GM18505 (cell line): ENCODE data around the gene RER1.

Experiments used
- ATAC-seq: cut with Tn5 transposase; IDR thresholded peaks from one replicate; pipeline ENCODE4 v1.9.1; 2021; ENCODE audit not compliant: unreplicated experiment
- POLR2A ChIP-seq: IDR thresholded peaks from 4 replicates; pipeline ENCODE4 v1.6.1; 2011; ENCODE audit warnings: borderline replicate concordance; ENCODE audit not compliant: insufficient read depth, insufficient read length; ENCODE audit errors: extremely low read depth

The RER1 gene

DNA sequence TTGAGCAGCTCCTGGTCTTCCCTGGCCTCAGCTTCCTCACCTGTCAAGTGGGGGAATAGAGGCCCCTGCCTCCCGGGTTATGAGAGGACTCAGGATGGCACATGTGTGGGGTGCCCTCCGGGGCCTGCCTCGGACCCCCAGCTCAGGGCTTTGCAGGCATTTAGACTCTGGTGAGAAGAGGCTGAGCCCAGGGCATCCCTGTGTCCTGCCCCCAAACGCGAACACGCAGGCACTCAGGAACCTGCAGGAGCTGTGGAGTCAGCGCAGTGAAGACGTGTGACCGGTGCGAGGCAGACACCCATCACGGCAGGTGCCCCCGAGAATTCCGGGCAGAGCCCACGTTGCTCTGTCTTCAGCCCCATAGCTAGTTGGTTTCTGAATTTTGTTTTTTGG is 26.2 kb downstream of the RER1 start:
- no peak for ATAC-seq
- no peak for TF ChIP-seq POLR2A

DNA sequence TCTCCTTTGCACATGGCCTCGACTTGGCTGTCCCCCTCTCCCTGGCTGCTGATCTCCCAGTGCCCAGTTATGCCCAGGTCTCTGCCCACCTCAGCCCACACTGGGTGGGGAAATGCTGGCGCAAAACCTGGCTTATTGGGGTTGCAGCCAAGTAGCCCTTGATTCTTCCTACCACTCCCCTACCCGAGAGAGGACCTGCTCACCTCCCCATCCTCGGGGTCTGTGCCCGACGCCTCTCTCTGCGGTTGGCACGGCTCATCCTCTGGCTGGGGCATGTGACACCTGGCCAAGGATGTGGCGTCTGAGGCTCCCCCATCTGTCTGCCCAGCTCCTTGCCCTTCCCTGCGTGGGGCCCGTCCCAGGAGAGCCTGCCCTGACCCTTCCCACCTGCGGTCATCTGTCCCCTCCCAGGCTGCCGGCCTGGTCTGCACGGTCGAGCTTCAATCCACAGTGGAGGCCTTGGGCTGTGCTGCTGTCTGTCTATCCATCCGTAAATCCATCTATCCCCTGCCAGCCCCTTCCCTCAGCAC is 27.2 kb downstream of the RER1 start:
- ATAC-seq, result no peak

DNA sequence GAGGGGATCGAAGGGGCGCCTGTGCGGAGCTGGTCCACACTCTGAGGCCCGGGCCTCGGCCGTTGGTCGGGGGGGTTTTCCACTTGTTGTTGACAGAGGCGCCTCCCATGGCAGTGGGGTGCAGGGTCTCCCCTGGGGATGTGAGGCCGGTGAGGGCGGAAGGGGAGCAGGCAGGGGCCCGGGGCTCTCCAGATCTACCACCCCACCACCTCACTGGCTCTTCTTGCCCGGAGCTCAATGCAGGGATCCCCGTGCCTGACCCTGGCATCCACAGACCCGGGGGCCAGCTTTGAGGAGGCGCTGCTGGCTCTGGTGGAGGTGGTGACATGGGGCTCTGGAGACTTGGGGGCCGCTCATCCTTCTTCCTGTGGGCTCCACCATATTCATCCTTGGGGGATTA is 27.8 kb downstream of the RER1 start:
- ATAC-seq, result no peak

More for the DNA sequence above, 27.2 kb downstream of the RER1 start:
- TF ChIP-seq POLR2A, result no peak

DNA sequence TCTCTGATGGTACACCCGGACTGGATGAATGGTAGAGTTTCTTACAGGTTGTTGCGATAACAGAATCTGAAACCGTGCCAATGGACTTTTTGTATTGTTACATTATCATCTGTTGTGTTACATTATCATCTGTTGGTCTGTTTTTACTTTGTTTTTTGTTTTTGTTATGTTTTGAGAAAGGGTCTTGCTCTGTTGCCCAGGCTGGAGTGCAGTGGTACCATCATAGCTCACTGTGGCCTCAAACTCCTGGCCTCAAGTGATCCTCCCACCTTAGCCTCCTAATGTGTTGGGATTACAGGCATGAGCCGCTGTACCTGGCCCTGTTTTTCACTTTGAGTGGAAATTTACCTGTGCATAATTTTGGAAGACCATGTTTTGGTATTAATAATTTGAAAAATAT is 30.9 kb downstream of the RER1 start:
- no peak for ATAC-seq
- TF ChIP-seq POLR2A, result no peak

More for the DNA sequence above, 27.8 kb downstream of the RER1 start:
- TF ChIP-seq POLR2A, result no peak

DNA sequence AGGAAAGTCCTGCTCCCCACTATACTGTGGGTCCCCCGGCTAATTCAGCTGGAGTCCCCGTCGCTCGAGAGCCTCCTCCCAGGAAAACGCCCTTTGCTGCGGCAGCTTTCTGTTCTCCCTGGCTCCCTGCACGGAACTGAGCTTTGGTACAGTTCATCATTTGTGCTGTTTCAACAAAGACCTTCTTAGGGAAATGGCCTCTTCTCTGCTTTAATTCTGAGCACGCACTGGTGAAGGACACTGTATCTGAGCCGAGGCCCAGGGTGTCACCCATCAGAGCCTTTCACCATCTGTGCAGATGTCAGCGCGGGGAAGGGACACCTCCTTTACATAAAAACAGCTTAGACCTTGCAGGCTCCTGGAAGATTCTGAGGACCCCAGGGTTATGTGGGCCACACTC is 34.3 kb downstream of the RER1 start:
- no peak for ATAC-seq
- no peak for TF ChIP-seq POLR2A

DNA sequence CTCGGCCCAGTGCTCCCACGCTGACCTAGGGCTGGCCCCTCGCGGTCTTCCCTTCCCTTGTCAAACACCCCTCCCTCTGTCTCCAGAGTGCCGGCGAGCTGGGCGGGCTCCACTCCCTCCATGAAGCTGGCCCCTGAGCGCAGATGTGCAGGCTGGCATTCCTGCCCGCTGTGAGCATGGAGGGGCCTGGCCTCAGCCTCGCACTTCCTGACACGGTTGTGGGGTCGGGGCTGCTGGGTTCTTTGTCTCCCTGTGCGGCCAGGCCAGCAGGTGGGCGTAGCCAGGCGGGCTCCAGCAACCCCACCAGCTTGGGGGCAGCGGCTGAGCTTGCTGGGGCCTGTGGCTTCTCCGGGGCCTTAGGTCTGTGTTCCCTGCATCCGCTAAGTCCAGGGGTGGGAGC is 34.9 kb downstream of the RER1 start:
- TF ChIP-seq POLR2A, result no peak
- ATAC-seq, result no peak

DNA sequence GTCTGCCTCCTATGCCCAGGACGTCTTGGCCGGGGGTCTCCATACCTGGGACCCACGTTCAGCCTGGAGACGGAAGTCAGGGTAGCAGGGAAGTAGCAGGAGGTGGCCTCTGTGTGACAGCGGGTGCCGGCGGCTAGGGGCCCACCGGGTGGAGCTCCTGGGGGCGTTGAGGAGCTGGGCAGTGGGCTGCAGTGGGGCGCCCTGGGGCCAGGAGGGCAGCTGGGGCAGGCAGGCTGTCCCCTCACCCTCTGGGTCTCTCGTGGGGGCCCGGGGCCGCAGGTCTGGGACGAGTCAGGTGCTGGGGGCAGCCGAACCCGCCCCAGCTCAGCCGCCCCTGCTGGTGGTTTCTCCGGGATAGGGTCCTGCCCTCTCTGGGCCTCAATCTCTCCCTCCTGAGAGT is 35.4 kb downstream of the RER1 start:
- no peak for ATAC-seq

DNA sequence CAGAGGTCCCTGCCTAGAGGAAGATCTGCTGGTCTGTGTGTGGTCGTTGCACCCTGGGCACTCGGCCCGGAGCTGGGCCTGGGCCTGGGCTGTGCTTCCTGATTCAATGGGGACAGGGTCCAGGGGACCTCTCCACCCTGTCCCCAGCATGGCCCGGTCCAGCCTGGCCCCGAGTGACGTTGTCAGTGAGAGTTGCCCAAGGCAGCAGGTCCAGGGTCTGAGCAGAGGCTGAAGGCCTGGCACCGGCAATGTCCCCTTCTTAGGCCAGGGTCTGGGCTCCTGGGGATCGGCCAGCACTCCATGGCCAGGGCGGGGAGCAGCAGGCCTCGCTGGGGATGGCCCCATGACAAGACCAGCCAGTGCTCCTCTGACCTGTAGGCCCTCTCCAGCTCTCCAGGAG is 36.3 kb downstream of the RER1 start:
- TF ChIP-seq POLR2A, result no peak
- no peak for ATAC-seq

More for the DNA sequence above, 35.4 kb downstream of the RER1 start:
- TF ChIP-seq POLR2A, result no peak

DNA sequence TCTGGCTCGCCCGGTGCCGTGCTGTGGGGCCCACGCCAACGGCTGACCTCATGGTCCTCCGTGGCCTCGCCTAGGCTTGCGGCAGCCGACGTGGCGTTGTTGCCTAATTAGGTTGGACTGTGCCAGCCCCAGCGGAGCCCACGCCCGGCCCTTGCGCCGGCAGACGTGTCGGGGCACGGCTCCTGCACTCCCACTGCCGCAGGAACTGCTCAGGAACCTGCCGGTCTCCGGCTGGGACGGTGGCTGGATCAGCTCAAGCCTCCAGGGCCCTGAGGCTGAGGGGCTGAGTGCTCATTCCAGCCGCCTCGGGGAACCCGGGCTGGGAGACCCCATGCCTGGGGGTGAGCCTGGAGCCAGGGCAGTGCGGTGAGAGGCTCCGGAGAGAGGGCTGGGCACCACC is 36.8 kb downstream of the RER1 start:
- TF ChIP-seq POLR2A, result no peak
- no peak for ATAC-seq

DNA sequence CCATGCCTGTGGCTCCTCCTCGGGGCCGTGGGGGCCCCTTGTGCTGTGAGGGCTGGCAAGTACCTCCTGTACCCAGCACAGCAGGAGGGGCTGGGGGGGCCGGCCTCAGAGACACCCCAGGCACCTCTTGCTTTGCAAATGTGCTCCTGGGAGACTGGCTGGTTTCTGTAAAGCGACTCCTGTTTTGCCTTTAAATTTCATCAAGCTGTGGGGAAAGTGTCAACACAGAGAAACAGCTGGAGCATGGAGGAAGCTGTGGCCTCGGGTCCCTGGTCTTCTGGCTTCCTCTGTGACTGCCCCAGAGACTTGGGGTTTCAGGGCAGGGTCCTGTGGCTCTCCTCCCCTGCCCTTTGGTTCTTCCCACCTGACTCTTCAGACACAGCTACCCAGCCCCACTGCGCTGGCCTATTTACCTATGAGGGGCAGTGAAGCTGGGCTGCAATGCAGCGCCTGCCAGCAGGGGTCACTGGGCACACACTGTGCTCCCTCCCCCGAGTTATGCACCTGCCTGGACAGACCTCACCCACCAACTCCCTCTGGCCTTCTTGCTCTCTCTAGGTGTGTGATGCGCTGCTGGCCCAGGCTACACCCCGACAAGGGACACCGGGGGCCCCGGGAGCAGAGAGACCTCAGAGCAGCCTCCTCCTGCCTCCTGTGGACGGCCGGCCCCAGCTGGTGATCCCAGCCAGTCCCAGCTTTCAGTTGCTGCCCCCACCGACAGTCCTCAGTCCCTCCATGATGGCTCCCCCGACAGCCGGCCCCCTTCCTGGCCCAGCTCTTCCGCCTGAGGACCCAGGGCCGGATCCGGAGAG is 38.3 kb downstream of the RER1 start:
- no peak for TF ChIP-seq POLR2A
- ATAC-seq, result no peak

DNA sequence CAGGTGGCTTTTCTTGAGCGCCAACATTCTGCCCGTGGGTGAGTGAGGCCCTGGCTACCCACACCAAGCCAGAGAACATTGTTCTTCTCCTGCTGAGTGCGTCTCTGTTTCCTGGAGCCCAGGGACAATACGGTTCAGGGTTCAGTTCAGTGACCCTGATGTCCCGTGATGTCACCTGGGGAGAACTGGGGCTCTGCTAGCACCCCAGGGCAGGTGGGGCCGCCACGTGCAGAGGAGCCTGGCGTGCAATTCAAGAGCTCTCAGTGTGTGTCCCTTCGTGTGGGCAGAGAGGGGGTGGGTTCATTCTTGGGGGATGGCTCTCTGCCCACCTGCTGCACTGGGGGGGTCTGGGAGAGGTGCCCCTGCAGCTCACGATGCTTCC is 38.9 kb downstream of the RER1 start:
- ATAC-seq, result no peak

DNA sequence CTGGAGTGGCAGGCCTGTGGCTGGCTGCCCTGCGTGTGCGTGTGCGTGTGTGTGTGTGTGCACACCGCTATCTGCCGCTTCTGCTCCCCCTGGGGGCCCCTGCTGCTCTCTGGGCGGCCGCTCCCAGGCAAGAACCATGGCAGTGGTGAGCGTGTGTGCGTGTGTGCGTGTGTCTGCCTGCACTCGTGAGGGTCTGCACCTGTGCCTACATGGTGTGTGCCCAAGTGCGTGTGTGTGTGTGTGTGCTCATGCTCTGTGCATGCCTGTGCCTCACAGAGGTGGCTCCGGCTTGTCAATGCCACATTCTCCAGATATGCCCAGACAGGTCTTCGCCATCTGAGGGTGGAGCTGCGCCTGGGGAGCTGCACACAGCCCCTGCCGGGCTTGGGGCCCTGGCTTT is 39.5 kb downstream of the RER1 start:
- no peak for ATAC-seq
- no peak for TF ChIP-seq POLR2A

More for the DNA sequence above, 38.9 kb downstream of the RER1 start:
- TF ChIP-seq POLR2A, result no peak

DNA sequence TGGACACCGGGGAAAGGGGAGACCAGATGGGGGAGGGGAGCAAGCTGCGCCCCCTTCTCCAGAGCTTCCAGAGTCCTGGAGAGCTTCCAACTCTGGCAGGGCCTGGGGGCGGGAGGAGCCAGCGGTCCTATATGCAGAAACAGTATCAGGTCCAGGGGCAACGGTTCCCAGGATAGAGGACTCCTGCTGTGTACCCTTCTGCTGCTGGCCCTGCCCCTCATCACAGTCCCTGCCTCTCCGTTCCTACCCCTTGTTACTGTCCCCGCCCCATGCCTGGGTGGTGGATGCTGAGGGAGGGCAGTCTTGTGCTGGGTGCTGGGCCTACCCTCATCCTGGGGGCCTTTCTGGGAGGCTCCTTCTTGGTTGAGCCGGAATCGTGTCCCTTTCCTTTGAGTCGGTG is 39.9 kb downstream of the RER1 start:
- no peak for ATAC-seq
- TF ChIP-seq POLR2A, result no peak

DNA sequence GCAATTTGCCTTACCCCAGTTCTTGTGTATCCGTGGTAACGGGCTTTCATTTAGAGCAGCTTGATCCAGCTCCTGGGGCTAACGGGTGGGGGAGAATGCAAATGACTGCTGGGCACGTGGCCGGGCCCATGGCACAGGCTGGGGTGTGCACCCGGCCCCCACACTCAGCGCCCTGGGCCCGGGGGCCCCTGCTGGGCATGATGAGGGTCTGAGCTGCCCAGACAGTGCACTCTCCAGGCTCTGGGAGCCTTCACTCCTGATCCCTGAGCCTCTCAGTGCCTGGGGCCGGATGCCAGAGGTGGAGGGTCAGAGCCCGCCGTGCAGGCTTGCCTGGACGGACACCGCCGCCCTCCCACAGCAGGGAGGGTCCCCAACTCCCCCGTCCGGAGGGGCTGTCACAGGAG is 40.8 kb downstream of the RER1 start:
- ATAC-seq, result no peak
- TF ChIP-seq POLR2A, result no peak
